PC-3 (cell line): Measurements from ENCODE around the gene RAB26. TPM values are rescaled to one million over a fixed set of nuclear protein-coding genes. Genes with fewer than 3 reads are reported as not detected.

Experiments
- ATAC-seq: fragments of 200-7000 bp; cut with Tn5 transposase; 2 replicates; pipeline ENCODE4 v1.9.1; 2020; ENCODE audit warnings: mild to moderate bottlenecking, moderate library complexity
- BruUV-seq: library from RNA; stranded (reverse); fragments of 400-500 nt; replicated peaks from 2 replicates; lab custom pipeline; 2021; lab: Mats Ljungman, UMichigan
- CTCF ChIA-PET: fragments of 300-600 bp; sonication (Branson Sonifier 250); formaldehyde crosslinking; loops from one replicate; lab custom pipeline; 2022; ENCODE audit warnings: antibody characterized with exemption; lab: Charles Lee
- POLR2A ChIA-PET: fragments of 300-600 bp; sonication (Branson Sonifier 250); formaldehyde crosslinking; loops from one replicate; lab custom pipeline; 2022; ENCODE audit warnings: antibody characterized with exemption; ENCODE audit not compliant: unreplicated experiment; lab: Charles Lee
- DNase-seq: peaks from one replicate; pipeline ENCODE4 v3.0.0-alpha.2; 2015
- H2AFZ ChIP-seq: fragments of 300-600 bp; sonication (generic); 2 replicates; pipeline ENCODE4 v1.6.0; 2016; ENCODE audit warnings: antibody characterized with exemption, low read length
- H3F3A ChIP-seq: fragments of 300-600 bp; sonication (generic); one replicate; pipeline ENCODE4 v1.6.0; 2017; ENCODE audit warnings: antibody characterized with exemption, low read length, control low read depth, mild to moderate bottlenecking; ENCODE audit not compliant: unreplicated experiment
- H3K27ac ChIP-seq: fragments of 300-600 bp; sonication (generic); 2 replicates; pipeline ENCODE4 v1.5.1; 2016; ENCODE audit warnings: mild to moderate bottlenecking, low read length
- H3K27me3 ChIP-seq: fragments of 300-600 bp; sonication (generic); 2 replicates; pipeline ENCODE4 v1.6.1; 2016; ENCODE audit warnings: low read length, mixed read lengths
- H3K36me3 ChIP-seq: fragments of 300-600 bp; sonication (generic); 2 replicates; pipeline ENCODE4 v1.6.1; 2016; ENCODE audit warnings: low read depth, mixed run types, low read length, mixed read lengths
- H3K4me1 ChIP-seq: fragments of 300-600 bp; sonication (generic); 2 replicates; pipeline ENCODE4 v1.5.1; 2016; ENCODE audit warnings: low read length; ENCODE audit not compliant: insufficient read depth
- H3K4me2 ChIP-seq: fragments of 300-600 bp; sonication (generic); 2 replicates; pipeline ENCODE4 v1.6.0; 2016; ENCODE audit warnings: low read length
- H3K4me3 ChIP-seq: fragments of 300-600 bp; sonication (generic); 2 replicates; pipeline ENCODE4 v1.5.1; 2016; ENCODE audit warnings: mild to moderate bottlenecking, low read length, mixed read lengths
- H3K79me2 ChIP-seq: fragments of 300-600 bp; sonication (generic); 2 replicates; pipeline ENCODE4 v1.6.1; 2017; ENCODE audit warnings: low read length, mixed read lengths
- H3K9ac ChIP-seq: fragments of 300-600 bp; sonication (generic); 2 replicates; pipeline ENCODE4 v1.6.0; 2016; ENCODE audit warnings: mild to moderate bottlenecking, low read length
- H3K9me2 ChIP-seq: fragments of 300-600 bp; sonication (generic); replicated peaks from 2 replicates; pipeline ENCODE4 v1.6.1; 2016; ENCODE audit warnings: mixed run types, low read length, mixed read lengths
- H3K9me3 ChIP-seq: fragments of 300-600 bp; sonication (generic); 2 replicates; pipeline ENCODE4 v1.6.1; 2016; ENCODE audit warnings: low read length, mixed read lengths
- H4K20me1 ChIP-seq: fragments of 300-600 bp; sonication (generic); 2 replicates; pipeline ENCODE4 v1.6.1; 2016; ENCODE audit warnings: low read length, mixed read lengths
- CTCF ChIP-seq: fragments of 300-600 bp; sonication (generic); conservative IDR thresholded peaks from 2 replicates; pipeline ENCODE4 v1.5.1; 2017; ENCODE audit warnings: antibody characterized with exemption, low read depth, mild to moderate bottlenecking, low read length
- EZH2 ChIP-seq: fragments of 300-600 bp; sonication (generic); IDR thresholded peaks from one replicate; pipeline ENCODE4 v1.6.1; 2017; ENCODE audit warnings: antibody characterized with exemption, mild to moderate bottlenecking, low read length; ENCODE audit not compliant: unreplicated experiment
- EZH2phosphoT487 ChIP-seq: fragments of 300-600 bp; sonication (generic); IDR thresholded peaks from 2 replicates; pipeline ENCODE4 v1.6.1; 2018; ENCODE audit warnings: mild to moderate bottlenecking, antibody characterized with exemption, low read length, borderline replicate concordance
- intact Hi-C: fragments of 100-400 bp; cut with micrococcal nuclease; formaldehyde crosslinking; loops from 2 replicates; pipeline ENCODE4 v1.9.0; 2023
- total RNA-seq: library from RNA; depleted of rRNA; stranded (reverse); fragments of >200 nt; gene quantifications from 2 replicates; pipeline ENCODE4 v1.2.3, GENCODE V29; 2014

Gene RAB26
- total RNA-seq, 1 experiment from 2014 or later, result 5.6 TPM

- intact Hi-C loops, result no loop called here
These were observed 32.8 kb downstream of the RAB26 start for GRCh38 chr16:2180962-2181923.

GRCh38 chr16:2181952-2182351, 33.5 kb downstream of the RAB26 start:
- TF ChIP-seq CTCF, result no peak
- no peak for TF ChIP-seq EZH2phosphoT487
- TF ChIP-seq EZH2, result no peak
- Histone ChIP-seq H3F3A (no peaks in the 10 kb centered on the region), H4K20me1 (no peaks in the 10 kb centered on the region), H3K4me2 (no peak overlapping the region), H3K79me2 (no peaks in the 10 kb centered on the region), H3K27me3 (no peaks in the 10 kb centered on the region), H3K36me3 (no peaks in the 10 kb centered on the region), H2AFZ (no peak overlapping the region), H3K4me1 (no peaks in the 10 kb centered on the region), H3K27ac (no peak overlapping the region), H3K4me3 (no peak overlapping the region), H3K9me3 (no peaks in the 10 kb centered on the region), H3K9ac (no peak overlapping the region), H3K9me2 (no peaks in the 10 kb centered on the region)
- no peak for DNase-seq
- no TSS peak for BruUV-seq
- ChIA-PET POLR2A (no interaction called here), CTCF (no interaction called here)
- no peak for ATAC-seq
- intact Hi-C loops, result no loop called here

More at GRCh38 chr16:2180962-2181923, 32.8 kb downstream of the RAB26 start:
- Histone ChIP-seq H3K27me3 (no peaks in the 10 kb centered on the region), H3F3A (no peaks in the 10 kb centered on the region), H3K9me2 (no peaks in the 10 kb centered on the region), H3K79me2 (no peaks in the 10 kb centered on the region), H3K4me2 (no peak overlapping the region), H3K4me1 (no peaks in the 10 kb centered on the region), H4K20me1 (no peaks in the 10 kb centered on the region), H3K27ac (no peak overlapping the region), H2AFZ (no peak overlapping the region), H3K9me3 (no peaks in the 10 kb centered on the region), H3K36me3 (no peaks in the 10 kb centered on the region), H3K4me3 (no peak overlapping the region), H3K9ac (no peak overlapping the region)
- ChIA-PET POLR2A (no interaction called here), CTCF (no interaction called here)
- TF ChIP-seq CTCF (no peak), EZH2 (no peak), EZH2phosphoT487 (no peak)
- no peak for DNase-seq
- ATAC-seq, result no peak
- BruUV-seq, result no TSS peak

- no peaks in the 10 kb centered on the region for H3K79me2 ChIP-seq
- no TSS peak for BruUV-seq
- no peaks in the 10 kb centered on the region for H3K9me2 ChIP-seq
- no peak for DNase-seq
- H3K27ac ChIP-seq, result no peak overlapping the region
- intact Hi-C loops, result no loop called here
- no peak overlapping the region for H3K4me2 ChIP-seq
- H4K20me1 ChIP-seq, result no peaks in the 10 kb centered on the region
- no peaks in the 10 kb centered on the region for H3F3A ChIP-seq
- H2AFZ ChIP-seq, result no peak overlapping the region
- CTCF ChIA-PET, result no interaction called here
- no peaks in the 10 kb centered on the region for H3K27me3 ChIP-seq
- no peaks in the 10 kb centered on the region for H3K9me3 ChIP-seq
- no peak overlapping the region for H3K9ac ChIP-seq
- POLR2A ChIA-PET, result no interaction called here
- no peaks in the 10 kb centered on the region for H3K4me1 ChIP-seq
- no peak for TF ChIP-seq EZH2
- TF ChIP-seq CTCF, result no peak
- no peak for TF ChIP-seq EZH2phosphoT487
- ATAC-seq, result no peak
- H3K36me3 ChIP-seq, result no peaks in the 10 kb centered on the region
- H3K4me3 ChIP-seq, result no peak overlapping the region
These were observed 35.2 kb downstream of the RAB26 start for GRCh38 chr16:2183671-2184070.
